Muscle of arm (tissue), 12 donors: ENCODE results near the gene EHMT1. TPM values are rescaled to one million over a fixed set of nuclear protein-coding genes. Genes with fewer than 3 reads are reported as not detected.
"Not testable (repeated sequence)": the region's sequence is repeated elsewhere in the genome, so short reads cannot be mapped to it uniquely, and the experiment has no call there.

Source experiments
- DNase-seq: peaks from one replicate; pipeline ENCODE4 v3.0.0-alpha.2; 2013
- polyA plus RNA-seq, 12 donors: library from polyadenylated mRNA; unstranded; fragments of 120-200 nt; gene quantifications; one replicate each; pipeline ENCODE4 v1.2.1, GENCODE V29; 2013; ENCODE audit not compliant: insufficient read length in 12 of 12

EHMT1 gene
- polyA plus RNA-seq, 12 donors: 36.6 to 71.7 (median 43.4) TPM; not detected in 1

GRCh38 chr9:137804908-137805630, 186.3 kb downstream of the EHMT1 start:
- no peak for DNase-seq

- no peak for DNase-seq
Observed at GRCh38 chr9:137807721-137808703, 189.2 kb downstream of the EHMT1 start.

GRCh38 chr9:137809040-137809576, 190.3 kb downstream of the EHMT1 start:
- DNase-seq: no peak

GRCh38 chr9:137809726-137810450, 191.1 kb downstream of the EHMT1 start:
- DNase-seq: not testable (repeated sequence)

- DNase-seq: no peak
Observed at GRCh38 chr9:137811283-137811870, 192.6 kb downstream of the EHMT1 start.

GRCh38 chr9:137812356-137813023, 193.7 kb downstream of the EHMT1 start:
- no peak for DNase-seq

GRCh38 chr9:137813167-137813566, 194.4 kb downstream of the EHMT1 start:
- DNase-seq: no peak

- DNase-seq: no peak
Observed at GRCh38 chr9:137813651-137814415, 195.0 kb downstream of the EHMT1 start.

- DNase-seq: no peak
Observed at GRCh38 chr9:137814436-137814835, 195.6 kb downstream of the EHMT1 start.

- no peak for DNase-seq
Observed at GRCh38 chr9:137814841-137815240, 196.0 kb downstream of the EHMT1 start.

- no peak for DNase-seq
Observed at GRCh38 chr9:137815256-137816255, 196.8 kb downstream of the EHMT1 start.

GRCh38 chr9:137816531-137817235, 197.9 kb downstream of the EHMT1 start:
- DNase-seq: no peak

GRCh38 chr9:137817236-137818200, 198.7 kb downstream of the EHMT1 start:
- no peak for DNase-seq

- no peak for DNase-seq
Observed at GRCh38 chr9:137818286-137818685, 199.5 kb downstream of the EHMT1 start.

GRCh38 chr9:137820161-137820855, 201.5 kb downstream of the EHMT1 start:
- DNase-seq: no peak
